ENCODE data around the gene IMMP2L. TPM values are rescaled to one million over a fixed set of nuclear protein-coding genes. Genes with fewer than 3 reads are reported as not detected.

Gene IMMP2L
- total RNA-seq, 4 donors from 2014 or later: 8.3 to 19.2 (median 17.8) TPM

DNA sequence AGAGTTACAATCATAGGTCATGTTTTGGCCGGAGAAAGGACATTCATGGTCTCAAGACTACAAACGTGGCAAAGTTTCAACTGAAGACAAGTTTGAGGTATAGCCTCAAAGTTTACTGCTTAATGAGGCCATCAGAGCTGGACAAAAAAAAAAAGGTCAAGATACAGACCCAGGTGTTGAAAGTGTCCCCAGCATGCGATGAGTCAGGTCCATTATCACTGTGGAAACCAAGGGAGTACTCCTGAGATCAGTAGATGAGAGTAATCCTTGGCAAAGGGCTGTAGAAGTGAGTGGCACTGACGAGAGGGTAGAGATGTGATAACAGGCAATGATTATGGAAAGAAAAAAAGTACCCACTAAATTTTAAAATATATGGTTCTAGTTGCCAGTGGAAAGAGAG, 551.5 kb downstream of the IMMP2L start:
- Histone ChIP-seq H3K36me3 (no peaks in the 10 kb centered on the region), H3K27ac (no peak overlapping the region), H3K27me3 (no peaks in the 10 kb centered on the region), H3K4me1 (no peaks in the 10 kb centered on the region), H3K4me3 (no peak overlapping the region), H3K9me3 (no peaks in the 10 kb centered on the region)
- TF ChIP-seq, protein P1, sequence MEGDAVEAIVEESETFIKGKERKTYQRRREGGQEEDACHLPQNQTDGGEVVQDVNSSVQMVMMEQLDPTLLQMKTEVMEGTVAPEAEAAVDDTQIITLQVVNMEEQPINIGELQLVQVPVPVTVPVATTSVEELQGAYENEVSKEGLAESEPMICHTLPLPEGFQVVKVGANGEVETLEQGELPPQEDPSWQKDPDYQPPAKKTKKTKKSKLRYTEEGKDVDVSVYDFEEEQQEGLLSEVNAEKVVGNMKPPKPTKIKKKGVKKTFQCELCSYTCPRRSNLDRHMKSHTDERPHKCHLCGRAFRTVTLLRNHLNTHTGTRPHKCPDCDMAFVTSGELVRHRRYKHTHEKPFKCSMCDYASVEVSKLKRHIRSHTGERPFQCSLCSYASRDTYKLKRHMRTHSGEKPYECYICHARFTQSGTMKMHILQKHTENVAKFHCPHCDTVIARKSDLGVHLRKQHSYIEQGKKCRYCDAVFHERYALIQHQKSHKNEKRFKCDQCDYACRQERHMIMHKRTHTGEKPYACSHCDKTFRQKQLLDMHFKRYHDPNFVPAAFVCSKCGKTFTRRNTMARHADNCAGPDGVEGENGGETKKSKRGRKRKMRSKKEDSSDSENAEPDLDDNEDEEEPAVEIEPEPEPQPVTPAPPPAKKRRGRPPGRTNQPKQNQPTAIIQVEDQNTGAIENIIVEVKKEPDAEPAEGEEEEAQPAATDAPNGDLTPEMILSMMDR (IDR thresholded peaks at IDR 0.05 in 4 of 5, conservative IDR thresholded peaks at IDR 0.05 in 1 of 5): no peak
- no peak for TF ChIP-seq POLR2A (IDR thresholded peaks at IDR 0.05)
- in situ Hi-C loops (cut with MboI; ENCODE audit: low sequenced_read_pairs in 4 of 4) (no loop called here), intact Hi-C loops (cut with DNase I; ENCODE audit: low total_unique reads) (no loop called here)
- ATAC-seq: no peak
- DNase-seq: no peak

DNA sequence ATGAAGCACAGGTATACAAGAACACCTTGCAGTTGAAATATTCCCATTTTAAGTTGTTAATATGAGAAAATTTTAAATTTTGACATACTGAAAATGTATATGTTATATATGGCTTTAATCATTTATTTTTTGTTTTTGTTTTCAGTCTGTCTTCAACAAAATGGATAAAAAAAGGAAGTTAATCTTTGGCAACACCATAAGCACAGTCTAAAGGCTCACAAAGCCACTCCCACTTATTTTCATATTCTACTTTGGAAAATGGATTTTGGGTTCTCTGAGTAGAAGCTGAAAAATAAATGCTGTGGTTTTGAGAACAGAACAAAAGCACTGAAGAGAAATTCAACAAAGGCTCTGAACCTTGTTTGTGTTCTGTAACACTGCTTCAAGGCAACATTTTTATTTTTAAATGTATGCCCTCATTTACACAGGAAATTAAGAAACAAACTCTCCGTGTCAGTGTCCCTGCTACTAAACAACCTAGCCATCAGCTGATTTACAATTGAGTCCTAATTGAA, 552.7 kb downstream of the IMMP2L start:
- Histone ChIP-seq H3K27ac (no peak overlapping the region), H3K9me3 (no peaks in the 10 kb centered on the region), H3K27me3 (no peaks in the 10 kb centered on the region), H3K4me3 (no peak overlapping the region), H3K4me1 (no peaks in the 10 kb centered on the region), H3K36me3 (no peaks in the 10 kb centered on the region)
- in situ Hi-C loops (cut with MboI; ENCODE audit: low sequenced_read_pairs in 4 of 4): no loop called here
- TF ChIP-seq, protein P1 (IDR thresholded peaks at IDR 0.05 in 4 of 5, conservative IDR thresholded peaks at IDR 0.05 in 1 of 5): no peak
- no peak for TF ChIP-seq POLR2A (IDR thresholded peaks at IDR 0.05)
- ATAC-seq (no peak), DNase-seq (no peak)
- intact Hi-C loops (cut with DNase I; ENCODE audit: low total_unique reads): no loop called here

DNA sequence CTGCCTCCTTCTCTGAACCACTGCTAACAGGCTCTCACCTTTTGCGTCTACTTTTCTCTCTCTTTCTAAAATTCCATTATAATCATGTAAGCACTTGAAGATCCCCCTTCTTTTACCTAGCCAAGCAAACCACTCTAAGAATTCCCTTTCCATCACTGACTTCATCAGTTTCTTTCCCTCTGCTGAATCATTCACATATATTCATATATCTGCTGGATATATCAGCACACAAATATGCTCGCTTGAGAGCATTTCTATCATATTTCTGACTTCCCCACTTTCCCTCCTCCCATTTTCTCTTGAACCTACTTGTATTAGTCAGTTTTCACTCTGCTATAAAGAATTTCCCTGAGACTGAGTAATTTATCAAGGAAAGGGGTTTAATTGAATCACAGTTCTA, 555.6 kb downstream of the IMMP2L start:
- H3K36me3 ChIP-seq: no peaks in the 10 kb centered on the region
- in situ Hi-C loops (cut with MboI; ENCODE audit: low sequenced_read_pairs in 4 of 4): no loop called here
- intact Hi-C loops (cut with DNase I; ENCODE audit: low total_unique reads): no loop called here
- DNase-seq (no peak), ATAC-seq (no peak)
- no peak overlapping the region for H3K27ac ChIP-seq
- H3K27me3 ChIP-seq: no peaks in the 10 kb centered on the region
- no peak overlapping the region for H3K4me3 ChIP-seq
- TF ChIP-seq POLR2A (IDR thresholded peaks at IDR 0.05): no peak
- TF ChIP-seq, protein P1 (IDR thresholded peaks at IDR 0.05 in 4 of 5, conservative IDR thresholded peaks at IDR 0.05 in 1 of 5): no peak
- H3K9me3 ChIP-seq: no peaks in the 10 kb centered on the region
- no peaks in the 10 kb centered on the region for H3K4me1 ChIP-seq

DNA sequence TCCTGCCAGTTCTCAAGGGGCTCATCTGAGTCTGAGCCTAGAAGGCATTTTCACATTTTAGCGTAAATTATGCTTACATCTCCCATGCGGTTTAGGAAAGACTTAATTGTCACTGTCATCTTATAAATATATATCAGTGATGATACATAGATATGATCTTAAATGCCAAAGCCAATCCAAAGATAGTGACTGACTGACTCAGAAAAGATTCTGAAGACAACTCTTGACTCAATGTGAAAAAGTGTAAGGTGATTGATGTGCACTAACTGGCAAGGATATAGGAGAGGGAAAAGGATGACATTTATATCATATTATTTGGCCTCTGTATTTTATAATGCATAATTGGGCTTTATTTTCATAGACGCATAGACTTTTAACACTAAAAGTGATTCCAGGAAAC, 556.3 kb downstream of the IMMP2L start:
- Histone ChIP-seq H3K36me3 (no peaks in the 10 kb centered on the region), H3K9me3 (no peaks in the 10 kb centered on the region), H3K27me3 (no peaks in the 10 kb centered on the region), H3K27ac (no peak overlapping the region), H3K4me1 (no peaks in the 10 kb centered on the region), H3K4me3 (no peak overlapping the region)
- in situ Hi-C loops (cut with MboI; ENCODE audit: low sequenced_read_pairs in 4 of 4) (no loop called here), intact Hi-C loops (cut with DNase I; ENCODE audit: low total_unique reads) (no loop called here)
- no peak for DNase-seq
- no peak for ATAC-seq
- no peak for TF ChIP-seq POLR2A (IDR thresholded peaks at IDR 0.05)
- TF ChIP-seq, protein P1 (IDR thresholded peaks at IDR 0.05 in 4 of 5, conservative IDR thresholded peaks at IDR 0.05 in 1 of 5): no peak

DNA sequence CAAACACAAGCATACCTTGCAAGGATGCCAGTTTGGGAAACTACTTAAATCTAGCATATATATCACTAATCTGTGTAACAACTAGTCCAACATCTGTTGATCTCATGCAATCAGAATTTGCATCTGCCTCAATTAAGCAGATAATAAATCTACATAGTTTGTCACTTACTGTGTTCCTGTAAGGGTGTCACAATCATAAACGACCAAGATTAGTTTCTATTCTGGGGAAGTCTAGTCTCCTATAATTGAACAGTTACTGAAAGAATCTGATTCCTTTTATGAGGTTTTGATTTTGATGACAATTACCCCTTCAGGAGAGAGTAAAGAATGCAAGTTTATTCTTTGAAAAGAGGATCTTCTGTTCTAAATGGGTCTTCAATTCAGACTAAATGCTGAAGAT, 556.8 kb downstream of the IMMP2L start:
- no peak overlapping the region for H3K4me3 ChIP-seq
- TF ChIP-seq POLR2A (IDR thresholded peaks at IDR 0.05): no peak
- TF ChIP-seq, protein P1 (IDR thresholded peaks at IDR 0.05 in 4 of 5, conservative IDR thresholded peaks at IDR 0.05 in 1 of 5): no peak
- H3K9me3 ChIP-seq: no peaks in the 10 kb centered on the region
- no peak for ATAC-seq
- in situ Hi-C loops (cut with MboI; ENCODE audit: low sequenced_read_pairs in 4 of 4): no loop called here
- DNase-seq: no peak
- H3K4me1 ChIP-seq: no peaks in the 10 kb centered on the region
- intact Hi-C loops (cut with DNase I; ENCODE audit: low total_unique reads): no loop called here
- no peaks in the 10 kb centered on the region for H3K36me3 ChIP-seq
- H3K27ac ChIP-seq: no peak overlapping the region
- no peaks in the 10 kb centered on the region for H3K27me3 ChIP-seq

Measured in gastrocnemius medialis (tissue), 4 donors.